T-helper 17 cell (primary cell): ENCODE results near the gene GIMAP8. TPM values are rescaled to one million over a fixed set of nuclear protein-coding genes. Genes with fewer than 3 reads are reported as not detected.

Experiments used
- ATAC-seq: fragments of 150-1000 bp; cut with Tn5 transposase; 2 replicates; pipeline ENCODE4 v1.10.0; 2021; ENCODE audit warnings: mild to moderate bottlenecking, moderate library complexity
- DNase-seq, 3 donors: peaks; one replicate each; pipeline versions ENCODE4 v3.0.0 to v3.0.0-alpha.2; 2020 to 2021
- H3K9me3 ChIP-seq: one replicate; pipeline ENCODE4 v1.7.0; 2013; ENCODE audit warnings: low read length, mild to moderate bottlenecking; ENCODE audit not compliant: control insufficient read depth, poor library complexity, severe bottlenecking
- H3K27ac Mint-ChIP-seq: one replicate; pipeline ENCODE4 v1.8.0; 2022; ENCODE audit warnings: mild to moderate bottlenecking, moderate library complexity, mixed read lengths
- H3K27me3 Mint-ChIP-seq: one replicate; pipeline ENCODE4 v1.8.0; 2022; ENCODE audit warnings: mixed read lengths
- H3K36me3 Mint-ChIP-seq: one replicate; pipeline ENCODE4 v1.8.0; 2022; ENCODE audit warnings: low read depth, mixed read lengths
- H3K4me1 Mint-ChIP-seq: one replicate; pipeline ENCODE4 v1.8.0; 2022; ENCODE audit warnings: mild to moderate bottlenecking, mixed read lengths
- H3K4me3 Mint-ChIP-seq: one replicate; pipeline ENCODE4 v1.8.0; 2022; ENCODE audit warnings: mild to moderate bottlenecking, moderate library complexity, mixed read lengths
- total RNA-seq, 4 donors: library from RNA in 2 of 4; stranded (reverse) in 2 of 4; gene quantifications; one replicate each; pipeline ENCODE4 v1.2.3 and lab custom pipeline; 2022 to 2026

The GIMAP8 gene
- 10 to 100 TPM in 1 of 2 donors, 1 to 10 TPM in 1; 8.1 to 12.0 TPM for total RNA-seq
- total RNA-seq (lab: John Stamatoyannopoulos, UW) = 38.1 to 48.4 reads per million in 2 donors

DNA sequence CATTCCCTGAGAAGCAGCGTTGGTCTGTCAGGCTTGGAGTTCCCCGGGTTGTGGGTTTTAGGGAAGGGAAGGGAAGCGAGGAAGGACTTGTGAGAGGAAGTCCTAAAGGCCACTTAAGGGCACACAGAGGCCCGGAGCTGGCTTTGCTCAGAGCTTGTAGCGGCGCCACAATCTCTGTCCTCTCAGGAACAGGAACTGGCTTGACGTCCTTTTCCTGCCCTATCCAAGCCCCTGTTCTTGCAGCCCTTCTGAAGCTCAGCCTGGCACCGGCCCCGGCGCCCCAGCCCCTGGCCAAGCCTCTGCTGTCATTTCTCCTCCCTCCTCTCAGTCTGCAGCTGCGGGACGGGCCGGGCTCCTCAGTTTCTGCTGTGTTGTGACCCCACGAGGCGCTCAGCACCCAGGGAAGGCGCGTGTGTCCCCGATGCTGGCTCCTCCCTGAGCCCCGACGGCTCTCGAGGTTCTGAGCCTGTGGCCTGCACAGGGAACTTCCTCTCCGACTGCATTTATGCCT, at the start of gene GIMAP8:
Gene GIMAP8, plus strand, starts transcription at position 140 of the 511 bp plus-strand sequence. CDS start 16,069 bp downstream, outside the sequence.
- Mint-ChIP-seq H3K27me3 (no peaks in the 10 kb centered on the region), H3K27ac (peak within 1 kb of the TSS; percentile 100), H3K4me1 (peaks cover 60% of the 10 kb centered on the region), H3K36me3 (peaks cover 13% of the 10 kb centered on the region), H3K4me3 (peak within 1 kb of the TSS; percentile 100)
- DNase-seq (peak; percentile 26 to 56 (median 36)), ATAC-seq (peak; percentile 63)
- no peaks in the 10 kb centered on the region for H3K9me3 ChIP-seq

DNA sequence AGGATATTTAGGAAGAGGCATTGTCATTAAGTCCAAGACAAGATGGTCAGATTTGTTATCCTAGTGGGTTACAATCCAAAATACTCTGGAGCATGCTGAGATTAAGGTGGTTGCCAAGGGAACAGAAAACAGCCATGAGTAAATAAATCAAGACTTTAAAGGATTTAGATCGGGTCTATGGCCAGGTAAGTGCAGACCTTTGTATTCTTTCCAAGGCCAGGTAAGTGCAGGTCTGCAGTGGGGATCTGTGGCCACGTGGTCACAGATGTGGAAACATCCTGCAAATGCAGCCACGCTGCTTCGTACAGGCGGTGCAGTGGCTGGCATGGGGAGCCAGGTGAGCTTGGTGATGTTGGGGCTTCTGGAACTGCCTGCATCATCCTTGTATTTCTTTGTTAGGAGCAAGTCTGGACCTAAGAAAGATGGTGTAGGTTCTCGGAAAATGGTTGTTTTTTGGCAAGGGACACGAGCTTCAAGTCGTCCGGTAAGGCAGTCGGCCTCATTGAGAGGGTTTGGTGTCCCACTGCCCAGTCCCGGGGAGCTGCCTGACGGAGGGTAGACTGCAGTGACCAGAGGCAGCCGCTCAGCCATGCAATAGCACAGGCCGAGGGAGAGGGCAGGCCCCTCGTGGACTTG, 49.5 kb upstream of the GIMAP8 start:
- H3K9me3 ChIP-seq = no peaks in the 10 kb centered on the region
- no peak overlapping the region for H3K27ac Mint-ChIP-seq
- H3K4me3 Mint-ChIP-seq = no peak overlapping the region

DNA sequence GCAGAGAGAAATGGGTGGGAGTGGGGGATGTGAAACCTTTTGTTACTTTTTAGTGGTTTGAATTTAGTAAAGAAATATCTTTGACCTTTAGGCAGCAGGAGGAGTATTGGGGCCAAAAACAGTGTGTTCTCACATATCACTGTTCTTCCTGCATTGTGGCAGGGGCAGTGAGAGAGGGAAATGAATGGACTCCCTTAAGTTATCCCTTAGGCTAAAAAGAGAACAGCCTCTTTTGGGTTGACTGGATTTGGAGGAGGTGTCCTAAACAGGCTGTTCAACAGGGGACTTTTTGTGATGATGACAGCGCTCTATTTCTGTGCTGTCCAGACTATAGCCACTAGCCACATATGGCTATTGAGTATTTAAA, 49.0 kb upstream of the GIMAP8 start:
- no peaks in the 10 kb centered on the region for H3K27me3 Mint-ChIP-seq
- H3K36me3 Mint-ChIP-seq = peaks cover 2% of the 10 kb centered on the region
- ATAC-seq (no peak), DNase-seq (no peak)
- no peak overlapping the region for H3K27ac Mint-ChIP-seq
- no peaks in the 10 kb centered on the region for H3K9me3 ChIP-seq
- H3K4me1 Mint-ChIP-seq = peaks cover 25% of the 10 kb centered on the region
- H3K4me3 Mint-ChIP-seq = no peak overlapping the region

More for the DNA sequence above, 49.5 kb upstream of the GIMAP8 start:
- peaks cover 20% of the 10 kb centered on the region for H3K4me1 Mint-ChIP-seq
- H3K36me3 Mint-ChIP-seq = peaks cover 4% of the 10 kb centered on the region
- no peak for DNase-seq
- no peak for ATAC-seq
- H3K27me3 Mint-ChIP-seq = no peaks in the 10 kb centered on the region

DNA sequence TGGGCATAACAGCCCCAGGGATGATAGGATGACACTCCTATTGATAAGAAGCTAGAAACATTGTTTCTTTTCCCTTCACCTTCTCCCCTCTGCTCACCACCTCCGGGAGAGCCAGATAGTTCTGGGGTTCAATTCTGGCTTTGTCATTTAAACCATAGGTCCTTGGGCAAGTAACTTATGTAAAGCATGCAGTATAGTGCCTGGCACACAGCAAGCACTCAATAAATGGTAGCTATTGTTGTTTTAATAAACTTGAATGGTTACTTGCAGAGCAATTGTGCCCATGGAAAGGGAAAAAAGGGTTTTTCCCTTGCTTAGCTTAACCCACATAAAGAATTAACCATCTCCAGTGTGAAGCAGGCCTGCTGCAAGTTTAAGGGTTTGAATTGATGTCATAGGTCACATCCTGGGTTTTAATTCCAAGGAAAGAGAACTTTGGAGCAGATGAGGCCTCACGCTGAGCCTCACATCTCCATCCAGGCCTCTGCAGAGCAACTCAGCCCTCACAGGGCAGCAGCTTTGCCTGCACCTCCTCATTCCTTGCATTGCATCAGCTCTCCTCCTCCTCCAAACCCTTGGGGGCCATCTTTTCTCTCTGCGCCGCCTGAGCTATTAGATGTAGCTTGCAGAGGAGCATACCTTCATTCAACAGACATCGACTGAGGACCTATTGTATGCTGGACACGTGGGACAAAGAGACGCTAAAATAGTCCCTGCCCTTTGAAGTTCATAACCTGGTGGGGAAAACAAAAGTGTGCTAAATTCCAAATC, 48.4 kb upstream of the GIMAP8 start:
- peak overlapping the region; percentile 98 for H3K27ac Mint-ChIP-seq
- peaks cover 3% of the 10 kb centered on the region for H3K36me3 Mint-ChIP-seq
- H3K4me3 Mint-ChIP-seq = no peak overlapping the region
- H3K4me1 Mint-ChIP-seq = peaks cover 28% of the 10 kb centered on the region
- H3K27me3 Mint-ChIP-seq = no peaks in the 10 kb centered on the region
- ATAC-seq (no peak), DNase-seq (no peak)
- H3K9me3 ChIP-seq = no peaks in the 10 kb centered on the region

DNA sequence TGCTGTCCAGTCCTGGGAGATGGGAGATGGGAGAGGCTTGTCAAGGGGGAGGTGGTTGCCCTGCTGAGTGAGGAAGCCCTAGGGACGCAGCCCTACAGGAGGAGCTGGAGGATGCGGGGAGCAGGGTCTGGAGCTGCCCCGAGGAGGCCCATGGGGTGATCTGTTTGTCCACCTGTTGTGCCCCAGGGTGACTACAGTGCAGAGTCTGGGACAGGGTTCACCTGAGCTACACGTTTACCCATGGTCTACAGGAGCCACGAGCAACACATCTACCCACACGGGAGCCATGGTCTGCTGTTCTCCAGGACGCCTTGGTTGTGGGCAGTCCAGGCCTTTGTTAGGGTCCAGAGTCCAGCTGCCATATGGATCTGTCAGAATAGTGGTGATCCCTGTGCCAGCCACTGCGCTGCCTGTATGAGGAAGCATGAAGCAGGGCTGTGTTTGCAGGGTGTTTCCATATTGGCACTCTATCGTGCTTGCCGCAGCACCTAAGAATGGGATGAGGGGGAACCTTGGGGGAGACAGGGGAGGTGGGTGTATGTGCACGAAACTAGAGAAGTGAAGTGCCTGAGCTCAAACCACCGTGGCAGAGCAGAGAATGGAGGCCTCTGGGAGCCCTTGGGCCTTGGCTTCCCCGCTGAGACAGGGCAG, 47.6 kb upstream of the GIMAP8 start:
- H3K9me3 ChIP-seq = no peaks in the 10 kb centered on the region
- Mint-ChIP-seq H3K36me3 (peaks cover 4% of the 10 kb centered on the region), H3K4me1 (peaks cover 30% of the 10 kb centered on the region), H3K4me3 (no peak overlapping the region), H3K27ac (peak overlapping the region; percentile 98), H3K27me3 (no peaks in the 10 kb centered on the region)
- DNase-seq (peak in 1 of 3 donors; percentile 1), ATAC-seq (no peak)

DNA sequence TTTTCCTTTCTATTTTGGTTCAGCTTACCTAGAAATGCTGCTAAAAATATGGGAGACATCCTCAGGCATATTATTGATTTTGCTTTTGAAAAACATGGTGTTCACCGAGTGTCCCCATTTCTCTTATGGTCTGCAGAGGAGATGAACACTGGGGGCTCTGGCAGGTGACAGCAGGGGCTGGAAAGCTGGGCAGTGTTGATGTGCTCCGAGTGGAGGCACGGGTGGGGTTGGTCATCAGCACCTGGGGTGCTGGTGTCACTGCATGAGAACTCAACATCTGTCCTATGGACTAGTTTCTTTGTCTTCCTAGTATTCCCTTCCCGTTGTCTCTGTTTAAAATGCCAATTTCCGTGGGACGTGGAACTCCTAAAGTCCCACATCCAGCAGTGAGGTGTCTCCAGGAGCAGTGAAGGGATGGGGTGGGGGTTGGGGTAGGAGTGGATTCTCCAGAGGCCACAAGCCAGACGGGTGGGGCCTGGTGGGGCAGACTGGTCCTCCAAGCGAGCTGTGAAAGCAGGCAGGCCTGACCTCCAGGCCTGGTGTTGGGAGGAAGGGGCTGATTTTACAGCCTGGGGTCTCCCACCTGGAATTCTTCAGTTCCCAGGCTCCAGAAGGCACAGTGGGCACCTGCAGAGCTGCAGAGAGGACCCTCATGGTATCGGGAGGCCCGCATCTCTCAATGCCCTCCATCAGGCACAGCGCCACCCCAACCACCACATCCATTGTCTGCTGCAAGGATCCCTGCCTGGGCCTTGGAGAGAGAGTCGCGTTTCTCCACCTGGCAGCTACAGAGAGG, 46.9 kb upstream of the GIMAP8 start:
- ATAC-seq = no peak
- peaks cover 31% of the 10 kb centered on the region for H3K4me1 Mint-ChIP-seq
- DNase-seq = peak in 1 of 3 donors; percentile 4
- H3K9me3 ChIP-seq = no peaks in the 10 kb centered on the region
- peak overlapping the region; percentile 99 for H3K4me3 Mint-ChIP-seq
- H3K27ac Mint-ChIP-seq = peak overlapping the region; percentile 98
- peaks cover 4% of the 10 kb centered on the region for H3K36me3 Mint-ChIP-seq
- no peaks in the 10 kb centered on the region for H3K27me3 Mint-ChIP-seq

DNA sequence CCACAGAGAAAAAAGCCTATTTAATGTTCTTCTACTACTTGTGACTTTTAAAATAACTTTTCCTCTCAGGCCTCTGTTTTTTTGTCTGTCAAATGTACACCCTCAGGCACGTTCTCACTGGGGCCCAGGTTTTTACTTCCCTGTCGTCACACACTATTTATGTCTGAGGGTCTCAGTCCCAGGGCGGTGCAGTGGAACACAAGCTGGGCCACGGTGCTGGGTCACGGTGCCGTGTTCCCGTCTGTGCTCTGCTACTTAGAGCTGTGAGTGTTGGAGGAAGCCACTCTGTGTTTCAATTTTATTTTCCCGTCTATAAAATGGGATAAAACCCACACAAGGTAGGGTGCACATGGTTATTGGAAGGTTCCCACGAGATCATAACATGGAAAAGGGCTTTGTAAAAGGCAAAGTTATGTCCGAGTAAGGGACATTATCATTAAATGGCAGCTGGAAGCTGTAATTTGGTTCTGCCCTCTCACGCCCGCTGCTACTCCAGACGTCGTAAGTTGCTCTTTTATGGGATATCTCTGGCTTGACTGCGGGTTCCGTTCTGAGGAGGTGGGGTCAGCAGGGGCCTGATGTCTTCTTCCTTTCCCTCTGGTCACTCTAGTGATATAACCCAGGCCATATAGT, 46.1 kb upstream of the GIMAP8 start:
- no peaks in the 10 kb centered on the region for H3K9me3 ChIP-seq
- peak overlapping the region; percentile 99 for H3K4me3 Mint-ChIP-seq
- peaks cover 35% of the 10 kb centered on the region for H3K4me1 Mint-ChIP-seq
- DNase-seq (peak in 1 of 3 donors; percentile 7), ATAC-seq (no peak)
- peaks cover 4% of the 10 kb centered on the region for H3K36me3 Mint-ChIP-seq
- no peaks in the 10 kb centered on the region for H3K27me3 Mint-ChIP-seq
- peak overlapping the region; percentile 98 for H3K27ac Mint-ChIP-seq

DNA sequence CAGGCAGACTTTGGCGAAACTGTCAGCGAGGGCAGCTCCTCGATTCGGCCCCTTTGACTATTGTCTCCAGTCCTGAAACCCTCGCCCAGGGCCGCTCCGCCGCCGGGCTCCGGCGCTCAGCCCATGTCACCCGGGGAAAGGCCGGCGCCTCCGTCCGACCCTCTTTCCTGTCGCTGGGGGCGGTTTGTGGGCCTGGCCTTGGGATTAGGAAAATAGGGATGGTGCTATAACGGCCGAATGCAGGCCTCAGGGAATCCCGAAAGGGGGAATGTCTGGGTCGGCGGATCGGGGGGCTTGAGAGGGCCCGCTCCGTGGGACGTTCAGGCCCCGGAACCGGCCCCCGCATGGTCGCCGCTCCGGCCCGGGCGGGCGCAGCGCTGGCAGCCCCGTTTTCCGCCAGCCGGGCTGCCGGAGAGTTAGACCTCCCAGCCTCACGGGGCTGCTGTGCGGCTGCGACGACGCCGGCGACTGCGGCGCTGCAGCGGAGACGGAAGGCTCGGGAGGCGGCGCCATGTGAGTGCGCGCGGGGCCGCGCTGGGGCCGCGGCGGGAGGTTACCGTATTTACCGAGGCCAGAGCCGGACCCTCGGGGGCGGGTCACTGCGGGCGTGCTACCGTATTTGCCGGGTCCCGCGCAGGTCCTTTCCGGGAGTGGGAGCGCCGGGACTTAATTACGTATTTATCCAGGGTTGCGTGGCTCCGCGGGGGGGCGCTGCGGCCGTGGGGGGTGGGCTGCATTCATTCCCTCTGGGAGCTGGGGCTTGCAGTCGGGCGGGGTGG, 45.4 kb upstream of the GIMAP8 start:
- DNase-seq = peak; percentile 65 to 68 (median 68)
- peak overlapping the region; percentile 99 for H3K4me3 Mint-ChIP-seq
- H3K36me3 Mint-ChIP-seq = peaks cover 4% of the 10 kb centered on the region
- H3K9me3 ChIP-seq = no peaks in the 10 kb centered on the region
- H3K27me3 Mint-ChIP-seq = no peaks in the 10 kb centered on the region
- H3K4me1 Mint-ChIP-seq = peaks cover 35% of the 10 kb centered on the region
- H3K27ac Mint-ChIP-seq = peak overlapping the region; percentile 98
- peak; percentile 84 for ATAC-seq

DNA sequence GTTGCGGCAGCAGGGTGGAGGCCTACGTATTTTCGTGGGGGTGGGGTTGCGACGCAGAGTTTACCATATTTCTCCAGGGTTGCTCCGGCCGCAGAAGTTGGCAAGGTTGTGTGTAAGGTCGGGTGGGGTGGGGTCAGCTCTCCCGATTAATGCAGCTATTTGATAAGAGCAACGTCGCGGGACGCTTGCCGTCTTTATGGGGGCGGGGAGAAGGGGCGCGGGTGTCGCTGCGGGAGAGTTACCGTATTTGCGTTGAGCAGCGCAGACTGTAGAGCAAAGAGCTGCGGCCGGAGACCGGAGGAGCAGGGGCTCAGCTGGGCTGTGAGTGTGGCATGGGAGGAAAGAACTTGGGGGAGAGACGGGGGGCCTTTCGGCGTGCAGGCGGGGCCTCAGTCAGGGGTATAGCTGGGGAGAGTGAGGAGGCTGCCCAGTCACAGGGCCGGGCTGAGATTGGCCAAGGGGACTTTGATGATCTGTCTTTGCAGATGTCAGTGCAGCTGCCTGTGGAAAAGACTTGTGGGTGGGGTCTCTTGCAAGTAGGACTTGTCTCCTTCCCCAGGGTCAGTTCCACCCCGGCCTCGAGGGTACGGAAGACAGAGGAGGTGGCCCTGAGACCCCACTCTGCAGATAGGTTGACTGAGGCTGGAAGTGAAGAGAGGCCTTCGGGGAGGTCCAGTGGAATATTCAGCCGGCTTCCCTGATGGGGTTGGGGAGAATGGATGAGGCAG, 44.7 kb upstream of the GIMAP8 start:
- peak in 1 of 3 donors; percentile 24 for DNase-seq
- ATAC-seq = peak; percentile 34
- peaks cover 35% of the 10 kb centered on the region for H3K4me1 Mint-ChIP-seq
- no peaks in the 10 kb centered on the region for H3K27me3 Mint-ChIP-seq
- peak overlapping the region; percentile 98 for H3K27ac Mint-ChIP-seq
- H3K36me3 Mint-ChIP-seq = peaks cover 4% of the 10 kb centered on the region
- H3K4me3 Mint-ChIP-seq = peak overlapping the region; percentile 99
- no peaks in the 10 kb centered on the region for H3K9me3 ChIP-seq

DNA sequence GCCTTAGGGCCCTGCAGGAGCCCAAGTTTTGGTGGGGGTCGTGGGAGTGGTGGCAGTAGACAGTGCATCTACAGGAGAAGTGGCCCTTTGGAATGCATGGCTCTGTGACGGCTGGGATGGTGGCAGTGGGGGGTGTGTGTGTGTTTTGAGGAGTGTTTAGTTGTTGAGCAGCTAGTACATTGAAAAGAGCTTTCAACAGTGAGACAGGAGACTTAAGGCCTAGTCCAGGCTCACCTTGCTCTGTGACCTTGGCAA, 44.2 kb upstream of the GIMAP8 start:
- H3K9me3 ChIP-seq = no peaks in the 10 kb centered on the region
- Mint-ChIP-seq H3K4me3 (peak overlapping the region; percentile 99), H3K27me3 (no peaks in the 10 kb centered on the region), H3K27ac (peak overlapping the region; percentile 98), H3K4me1 (peaks cover 37% of the 10 kb centered on the region), H3K36me3 (peaks cover 4% of the 10 kb centered on the region)
- DNase-seq (no peak), ATAC-seq (peak; percentile 18)

DNA sequence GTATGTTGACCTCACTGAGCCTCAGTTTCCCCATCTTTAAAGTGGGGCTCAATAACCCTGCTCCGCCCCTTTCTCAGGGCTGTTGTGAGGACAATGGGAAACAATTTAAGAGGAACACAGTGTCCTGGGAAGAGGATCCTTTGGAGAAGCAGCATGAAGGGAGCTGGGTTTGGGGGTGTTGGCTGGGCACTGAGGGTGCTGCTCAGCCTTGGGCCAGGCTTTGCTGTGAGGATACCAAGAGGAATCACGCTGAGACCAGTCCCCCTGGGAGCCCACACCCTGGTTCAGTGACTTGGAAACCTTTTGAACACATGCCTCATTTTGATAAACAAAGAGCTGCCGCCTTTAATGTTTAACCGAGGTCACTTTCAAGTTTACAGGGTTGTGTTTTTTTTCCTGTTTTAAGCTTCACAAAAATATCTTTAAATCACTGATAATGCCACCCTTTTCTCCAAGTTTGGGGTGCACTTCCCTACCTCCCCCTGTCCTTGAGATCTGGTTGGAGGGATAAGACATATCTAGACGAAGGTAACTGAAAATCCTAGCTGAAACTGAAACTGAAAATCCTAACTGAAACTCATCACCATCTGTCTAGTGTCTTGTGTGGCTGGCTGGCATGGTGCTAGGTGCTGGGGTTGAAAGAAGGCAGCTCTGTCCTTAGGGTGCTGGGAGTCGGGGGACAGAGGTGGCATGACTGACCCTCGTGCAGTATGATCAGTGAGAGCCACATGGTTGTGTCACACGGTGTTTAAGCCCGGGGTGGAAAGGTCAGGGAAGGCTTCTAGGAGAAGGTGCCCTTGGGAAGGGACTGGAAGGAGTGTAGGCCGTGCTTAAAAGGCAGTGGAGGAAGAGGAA, 43.6 kb upstream of the GIMAP8 start:
- H3K4me1 Mint-ChIP-seq = peaks cover 37% of the 10 kb centered on the region

More for the DNA sequence above, 43.6 kb upstream of the GIMAP8 start:
- H3K36me3 Mint-ChIP-seq = peaks cover 4% of the 10 kb centered on the region
- H3K4me3 Mint-ChIP-seq = peak overlapping the region; percentile 99
- no peaks in the 10 kb centered on the region for H3K27me3 Mint-ChIP-seq
- DNase-seq (no peak), ATAC-seq (peak; percentile 40)
- peak overlapping the region; percentile 98 for H3K27ac Mint-ChIP-seq
- no peaks in the 10 kb centered on the region for H3K9me3 ChIP-seq
